HepG2 (cell line): ENCODE results near the gene GABRA1. TPM values are rescaled to one million over a fixed set of nuclear protein-coding genes. Genes with fewer than 3 reads are reported as not detected.

ENCODE experiments used
- ATAC-seq: fragments of 200-7000 bp; cut with Tn5 transposase; 3 replicates; pipeline ENCODE4 v1.9.1; 2020; ENCODE audit warnings: mild to moderate bottlenecking, moderate library complexity
- BruUV-seq: library from RNA; stranded (reverse); fragments of 400-500 nt; replicated peaks from 2 replicates; lab custom pipeline; 2021; lab: Mats Ljungman, UMichigan
- CTCF ChIA-PET: fragments of 300-600 bp; formaldehyde crosslinking; extraction: SDS; loops from one replicate; lab custom pipeline; 2021; ENCODE audit warnings: low total read pairs, inconsistent platforms, low intra/inter-chr PET ratio; lab: Yijun Ruan, JAX
- POLR2A ChIA-PET: fragments of 350-600 bp; sonication (Branson Sonifier 250); formaldehyde crosslinking; loops from one replicate; lab custom pipeline; 2020; ENCODE audit warnings: antibody characterized with exemption, inconsistent platforms; lab: Yijun Ruan, JAX
- DNase-seq: peaks from one replicate; pipeline ENCODE4 v3.0.0-alpha.2; 2015; ENCODE audit warnings: low spot score
- FAIRE-seq: peaks from 3 replicates; lab custom pipeline; 2011; peaks lifted over from hg19 to GRCh38; lab: Jason Lieb, UNC
- H2AFZ ChIP-seq: one replicate; pipeline ENCODE4 v1.6.1; 2011; ENCODE audit warnings: low read length, inconsistent platforms
- H3K27ac ChIP-seq: fragments of 300-600 bp; 3 replicates; pipeline ENCODE4 v1.8.0; 2011; ENCODE audit warnings: mixed run types, mild to moderate bottlenecking, mixed read lengths, low read length, inconsistent platforms; ENCODE audit not compliant: insufficient read depth; ENCODE audit errors: extremely low read length
- H3K27me3 ChIP-seq, 2 experiments: fragments of 200-600 bp in 1 of 2; 2 replicates in 1 of 2; 3 replicates in 1 of 2; pipeline versions ENCODE4 v1.6.0 to v1.8.0; 2011; ENCODE audit warnings: low read length in 2 of 2, mild to moderate bottlenecking in 2 of 2, moderate library complexity in 2 of 2, inconsistent platforms in 1 of 2; ENCODE audit not compliant: insufficient read depth in 2 of 2, control insufficient read depth in 1 of 2
- H3K36me3 ChIP-seq, 2 experiments: fragments of 200-600 bp in 1 of 2; replicated peaks in 1 of 2; 2 replicates in 1 of 2; 3 replicates in 1 of 2; pipeline versions ENCODE4 v1.5.1 to v1.8.0; 2011; ENCODE audit warnings: low read length in 2 of 2, inconsistent platforms in 1 of 2; ENCODE audit not compliant: insufficient read depth in 2 of 2, control insufficient read depth in 1 of 2
- H3K4me1 ChIP-seq: 2 replicates; pipeline ENCODE4 v1.5.1; 2012; ENCODE audit warnings: low read length, inconsistent platforms; ENCODE audit not compliant: insufficient read depth
- H3K4me2 ChIP-seq: 2 replicates; pipeline ENCODE4 v1.6.0; 2011; ENCODE audit warnings: low read depth, low read length, inconsistent platforms
- H3K4me3 ChIP-seq, 3 experiments: fragments of 200-600 bp in 1 of 3; sonication (generic), shearing (Covaris generic) in 1 of 3; replicated peaks in 1 of 3; 2 replicates each; pipeline ENCODE4 v1.5.1; 2011 to 2016; ENCODE audit warnings: low read length in 3 of 3, inconsistent platforms in 2 of 3, low read depth in 2 of 3, mild to moderate bottlenecking in 2 of 3, control low read depth in 1 of 3, mixed read lengths in 1 of 3; ENCODE audit not compliant: insufficient read depth in 1 of 3
- H3K79me2 ChIP-seq: one replicate; pipeline ENCODE4 v1.6.1; 2011; ENCODE audit warnings: low read length, inconsistent platforms; ENCODE audit not compliant: insufficient read depth
- H3K9ac ChIP-seq: 2 replicates; pipeline ENCODE4 v1.6.0; 2011; ENCODE audit warnings: mild to moderate bottlenecking, low read depth, low read length, inconsistent platforms; ENCODE audit not compliant: insufficient read depth
- H3K9me3 ChIP-seq: 2 replicates; pipeline ENCODE4 v1.5.1; 2012; ENCODE audit warnings: mild to moderate bottlenecking, low read length
- H4K20me1 ChIP-seq: 2 replicates; pipeline ENCODE4 v1.6.0; 2011; ENCODE audit warnings: inconsistent platforms, mild to moderate bottlenecking, low read length, moderate library complexity; ENCODE audit not compliant: insufficient read depth
- DPF2 ChIP-seq: sonication (generic); formaldehyde crosslinking; IDR thresholded peaks from 2 replicates; pipeline ENCODE4 v1.4.0; 2020; ENCODE audit warnings: mild to moderate bottlenecking, low read depth, missing genetic modification reagents, borderline replicate concordance
- DRAP1 ChIP-seq: IDR thresholded peaks from 2 replicates; pipeline ENCODE4 v1.6.1; 2016; ENCODE audit warnings: missing genetic modification reagents, missing compliant biosample characterization
- GPN1 ChIP-seq: sonication (generic); formaldehyde crosslinking; IDR thresholded peaks from 2 replicates; pipeline ENCODE4 v1.5.1; 2020; ENCODE audit warnings: missing genetic modification reagents, borderline replicate concordance
- HOXA7 ChIP-seq: sonication (generic); formaldehyde crosslinking; IDR thresholded peaks from 2 replicates; pipeline ENCODE4 v1.8.1; 2022; ENCODE audit warnings: mild to moderate bottlenecking, missing genetic modification reagents, moderate library complexity
- KDM6A ChIP-seq: IDR thresholded peaks from 2 replicates; pipeline ENCODE4 v1.6.1; 2016; ENCODE audit warnings: low read depth
- MAFF ChIP-seq: IDR thresholded peaks from 2 replicates; pipeline ENCODE4 v1.6.1; 2011; ENCODE audit warnings: low read depth, low read length, improper control_type of control experiment
- MTF2 ChIP-seq: sonication (generic); formaldehyde crosslinking; IDR thresholded peaks from 2 replicates; pipeline ENCODE4 v1.5.0; 2020; ENCODE audit warnings: missing genetic modification reagents, borderline replicate concordance
- MZF1 ChIP-seq: sonication (generic); formaldehyde crosslinking; IDR thresholded peaks from 2 replicates; pipeline ENCODE4 v1.8.1; 2023; ENCODE audit warnings: mild to moderate bottlenecking, missing genetic modification reagents, borderline replicate concordance
- NKX3-1 ChIP-seq: sonication (generic); formaldehyde crosslinking; IDR thresholded peaks from 2 replicates; pipeline ENCODE4 v1.5.0; 2020; ENCODE audit warnings: missing genetic modification reagents
- SATB2 ChIP-seq: sonication (generic); formaldehyde crosslinking; IDR thresholded peaks from 2 replicates; pipeline ENCODE4 v1.5.0; 2020; ENCODE audit warnings: missing genetic modification reagents
- SNRNP70 ChIP-seq: fragments of 200-400 bp; formaldehyde crosslinking; IDR thresholded peaks from 2 replicates; pipeline ENCODE4 v1.6.1; 2017; ENCODE audit warnings: mild to moderate bottlenecking, low read depth, low read length, moderate library complexity
- STAT5B ChIP-seq: sonication (generic); formaldehyde crosslinking; IDR thresholded peaks from 2 replicates; pipeline ENCODE4 v1.4.0; 2020; ENCODE audit warnings: missing genetic modification reagents
- ZNF343 ChIP-seq: sonication (generic); formaldehyde crosslinking; IDR thresholded peaks from 2 replicates; pipeline ENCODE4 v1.4.0; 2020; ENCODE audit warnings: mild to moderate bottlenecking, missing genetic modification reagents
- ZNF546 ChIP-seq: sonication (generic); formaldehyde crosslinking; conservative IDR thresholded peaks from 2 replicates; pipeline ENCODE4 v1.8.1; 2023; ENCODE audit warnings: mild to moderate bottlenecking, missing genetic modification reagents
- ZNF558 ChIP-seq: sonication (generic); formaldehyde crosslinking; IDR thresholded peaks from 2 replicates; pipeline ENCODE4 v1.9.0; 2022; ENCODE audit warnings: mild to moderate bottlenecking, missing genetic modification reagents, borderline replicate concordance
- ZNF597 ChIP-seq: sonication (generic); formaldehyde crosslinking; IDR thresholded peaks from 2 replicates; pipeline ENCODE4 v1.5.0; 2020; ENCODE audit warnings: missing genetic modification reagents
- ZZZ3 ChIP-seq: sonication (generic); formaldehyde crosslinking; IDR thresholded peaks from 2 replicates; pipeline ENCODE4 v1.4.0; 2020; ENCODE audit warnings: missing genetic modification reagents, mild to moderate bottlenecking, borderline replicate concordance
- WGBS: methylation state at CpG from one replicate; pipeline ENCODE4 v1.1.6; 2017; ENCODE audit warnings: low lambda C conversion rate; 5-methylcytosine and 5-hydroxymethylcytosine counted together
- in situ Hi-C: cut with HindIII; loops from 2 replicates; pipeline ENCODE4 v1.10.0; 2017; ENCODE audit warnings: low pct_unique_long_range_greater_than_20kb; ENCODE audit not compliant: extremely low pct_ligation_motif_present
- intact Hi-C: fragments of 100-400 bp; cut with micrococcal nuclease; formaldehyde crosslinking; loops from one replicate; pipeline ENCODE4 v1.10.0; 2022; ENCODE audit not compliant: unreplicated experiment
- polyA plus RNA-seq, 8 experiments: library from polyadenylated mRNA; depleted of rRNA in 3 of 8; stranded (reverse) in 7 of 8; unstranded in 1 of 8; fragments of >200 nt; fragmentation: Illumina TruSeq in 4 of 8; extraction: Trizol in 4 of 8; gene quantifications; 2 replicates each; pipeline versions ENCODE4 v1.2.1 to v1.2.3, GENCODE V29; 2011 to 2016; ENCODE audit warnings: low read depth in 4 of 8, missing spikeins in 1 of 8, mixed read lengths in 1 of 8; ENCODE audit not compliant: insufficient read depth in 1 of 8
- total RNA-seq, 5 experiments: library from RNA; depleted of rRNA; stranded (reverse); fragments of >200 nt; fragmentation: Illumina TruSeq; extraction: Trizol; gene quantifications; 2 replicates each; pipeline ENCODE4 v1.2.3, GENCODE V29; 2016; ENCODE audit warnings: low read depth in 1 of 5
- TF ChIP-seq, protein P1 (sequence below): sonication (generic); formaldehyde crosslinking; IDR thresholded peaks from 2 replicates; pipeline ENCODE4 v1.4.0; 2020; ENCODE audit warnings: missing genetic modification reagents, borderline replicate concordance

Gene GABRA1
- total and polyA plus RNA-seq, 2 of the 13 experiments (the other 11 are each of a cell fraction or from before 2014, with no cell fraction given): not detected

DNA sequence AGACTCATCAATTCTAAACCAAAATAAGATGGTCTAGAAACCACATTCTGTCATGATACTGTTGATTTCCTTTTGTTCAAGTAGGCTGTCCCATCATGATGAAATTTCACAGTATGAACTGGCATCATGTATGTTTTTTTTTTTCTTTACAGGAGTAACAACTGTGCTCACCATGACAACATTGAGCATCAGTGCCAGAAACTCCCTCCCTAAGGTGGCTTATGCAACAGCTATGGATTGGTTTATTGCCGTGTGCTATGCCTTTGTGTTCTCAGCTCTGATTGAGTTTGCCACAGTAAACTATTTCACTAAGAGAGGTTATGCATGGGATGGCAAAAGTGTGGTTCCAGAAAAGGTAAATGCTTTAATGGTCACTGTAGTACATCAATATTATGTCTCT lies 47.6 kb downstream of the GABRA1 start:
- no peaks in the 10 kb centered on the region for H3K4me1 ChIP-seq
- H3K4me2 ChIP-seq: no peak overlapping the region
- ChIA-PET POLR2A (no interaction called here), CTCF (no interaction called here)
- no peaks in the 10 kb centered on the region for H3K27me3 ChIP-seq
- DNase-seq (no peak), ATAC-seq (no peak), FAIRE-seq (no peak)
- in situ Hi-C loops: no loop called here
- no peak overlapping the region for H2AFZ ChIP-seq
- intact Hi-C loops: no loop called here
- no peak overlapping the region for H3K27ac ChIP-seq
- 0% methylated on average over 1 of the region's 1 CpG for WGBS
- TF ChIP-seq STAT5B: no peak
- no peak for TF ChIP-seq HOXA7
- no peak for TF ChIP-seq ZZZ3 (CRISPR knock-in tag)
- TF ChIP-seq DRAP1 (CRISPR knock-in tag): no peak
- TF ChIP-seq MZF1 (CRISPR knock-in tag): no peak
- TF ChIP-seq MTF2 (CRISPR knock-in tag): no peak
- TF ChIP-seq ZNF558 (CRISPR knock-in tag): no peak
- TF ChIP-seq KDM6A (CRISPR knock-in tag): no peak
- TF ChIP-seq DPF2 (CRISPR knock-in tag): no peak
- TF ChIP-seq ZNF343 (CRISPR knock-in tag): no peak
- TF ChIP-seq ZNF597: no peak
- no peak for TF ChIP-seq MAFF
- TF ChIP-seq SNRNP70: no peak
- no peak for TF ChIP-seq NKX3-1
- TF ChIP-seq SATB2 (CRISPR knock-in tag): no peak
- TF ChIP-seq GPN1 (CRISPR knock-in tag): no peak
- TF ChIP-seq, protein P1, sequence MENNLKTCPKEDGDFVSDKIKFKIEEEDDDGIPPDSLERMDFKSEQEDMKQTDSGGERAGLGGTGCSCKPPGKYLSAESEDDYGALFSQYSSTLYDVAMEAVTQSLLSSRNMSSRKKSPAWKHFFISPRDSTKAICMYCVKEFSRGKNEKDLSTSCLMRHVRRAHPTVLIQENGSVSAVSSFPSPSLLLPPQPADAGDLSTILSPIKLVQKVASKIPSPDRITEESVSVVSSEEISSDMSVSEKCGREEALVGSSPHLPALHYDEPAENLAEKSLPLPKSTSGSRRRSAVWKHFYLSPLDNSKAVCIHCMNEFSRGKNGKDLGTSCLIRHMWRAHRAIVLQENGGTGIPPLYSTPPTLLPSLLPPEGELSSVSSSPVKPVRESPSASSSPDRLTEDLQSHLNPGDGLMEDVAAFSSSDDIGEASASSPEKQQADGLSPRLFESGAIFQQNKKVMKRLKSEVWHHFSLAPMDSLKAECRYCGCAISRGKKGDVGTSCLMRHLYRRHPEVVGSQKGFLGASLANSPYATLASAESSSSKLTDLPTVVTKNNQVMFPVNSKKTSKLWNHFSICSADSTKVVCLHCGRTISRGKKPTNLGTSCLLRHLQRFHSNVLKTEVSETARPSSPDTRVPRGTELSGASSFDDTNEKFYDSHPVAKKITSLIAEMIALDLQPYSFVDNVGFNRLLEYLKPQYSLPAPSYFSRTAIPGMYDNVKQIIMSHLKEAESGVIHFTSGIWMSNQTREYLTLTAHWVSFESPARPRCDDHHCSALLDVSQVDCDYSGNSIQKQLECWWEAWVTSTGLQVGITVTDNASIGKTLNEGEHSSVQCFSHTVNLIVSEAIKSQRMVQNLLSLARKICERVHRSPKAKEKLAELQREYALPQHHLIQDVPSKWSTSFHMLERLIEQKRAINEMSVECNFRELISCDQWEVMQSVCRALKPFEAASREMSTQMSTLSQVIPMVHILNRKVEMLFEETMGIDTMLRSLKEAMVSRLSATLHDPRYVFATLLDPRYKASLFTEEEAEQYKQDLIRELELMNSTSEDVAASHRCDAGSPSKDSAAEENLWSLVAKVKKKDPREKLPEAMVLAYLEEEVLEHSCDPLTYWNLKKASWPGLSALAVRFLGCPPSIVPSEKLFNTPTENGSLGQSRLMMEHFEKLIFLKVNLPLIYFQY: no peak
- no peak for TF ChIP-seq ZNF546
- H3K79me2 ChIP-seq: no peaks in the 10 kb centered on the region
- BruUV-seq: no TSS peak
- no peak overlapping the region for H3K9ac ChIP-seq
- no peaks in the 10 kb centered on the region for H4K20me1 ChIP-seq
- H3K4me3 ChIP-seq: no peak overlapping the region
- no peaks in the 10 kb centered on the region for H3K36me3 ChIP-seq
- no peaks in the 10 kb centered on the region for H3K9me3 ChIP-seq
